HG02852 (cell line): Measurements from ENCODE around the gene MPDZ.
"Not testable (repeated sequence)": the region's sequence is repeated elsewhere in the genome, so short reads cannot be mapped to it uniquely, and the experiment has no call there.

Source experiments
- ATAC-seq: cut with Tn5 transposase; IDR thresholded peaks from one replicate; pipeline ENCODE4 v1.9.1; 2021; ENCODE audit warnings: mild to moderate bottlenecking, moderate library complexity; ENCODE audit not compliant: unreplicated experiment

Gene MPDZ

DNA sequence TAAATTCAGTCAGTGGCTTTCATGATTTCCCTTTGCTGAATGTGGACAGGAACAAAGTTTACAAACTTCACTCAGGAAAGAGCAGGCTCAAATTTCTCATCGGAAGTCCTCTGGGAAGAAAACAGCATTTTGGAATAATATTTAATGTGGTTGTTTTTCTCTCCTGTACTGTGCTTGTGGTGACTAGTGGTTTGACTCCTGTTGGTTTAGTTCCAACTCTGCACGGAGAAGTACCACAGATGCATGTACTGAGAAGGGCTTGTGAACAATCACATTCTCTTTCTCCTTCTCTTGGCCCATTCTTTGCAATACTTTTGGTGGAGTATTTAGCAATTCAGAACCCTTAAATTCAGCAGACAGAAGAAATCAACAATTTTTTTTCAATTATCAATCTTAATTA lies 13.3 kb downstream of the MPDZ start:
- ATAC-seq, result no peak

DNA sequence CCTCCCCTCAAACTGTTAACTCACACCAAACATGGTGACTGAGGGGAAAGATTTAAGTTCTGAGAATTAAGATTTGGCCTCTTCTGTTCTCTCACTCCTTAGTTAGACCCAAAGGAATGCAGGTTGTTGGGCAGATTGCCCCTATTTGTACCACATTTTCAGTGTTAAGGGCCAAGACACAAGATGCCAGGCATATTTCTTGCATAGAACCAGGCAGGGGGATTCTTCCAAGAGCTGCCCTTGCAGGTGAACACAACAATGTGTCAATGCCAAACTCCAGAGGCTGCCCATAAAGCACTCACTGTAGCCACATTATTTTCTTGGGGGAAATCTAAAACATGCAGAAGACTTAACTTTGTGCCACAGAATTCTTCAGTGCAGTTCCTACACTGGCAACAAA lies 14.7 kb downstream of the MPDZ start:
- no peak for ATAC-seq

DNA sequence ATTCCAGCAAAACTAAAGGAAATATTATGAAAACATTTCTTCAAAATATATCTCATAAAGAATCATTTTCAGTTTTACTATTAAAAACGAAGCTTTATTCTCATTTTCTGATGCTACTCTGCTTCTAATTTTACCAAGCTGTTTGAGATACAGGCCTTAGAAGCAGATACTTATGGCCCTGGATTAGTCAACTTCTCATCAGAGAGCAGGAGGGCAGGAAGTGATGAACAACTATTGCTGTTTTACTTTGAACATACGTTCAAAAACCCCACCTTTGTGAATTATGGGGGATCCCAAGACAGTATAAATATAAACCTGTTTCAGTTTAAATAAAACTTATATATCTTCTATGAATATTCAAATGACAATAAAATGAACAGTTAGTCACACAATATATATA lies 16.0 kb downstream of the MPDZ start:
- no peak for ATAC-seq

GRCh38 chr9:13252852-13253251 lies 26.6 kb downstream of the MPDZ start:
- no peak for ATAC-seq

GRCh38 chr9:13244181-13244580 lies 35.3 kb downstream of the MPDZ start:
- no peak for ATAC-seq

DNA sequence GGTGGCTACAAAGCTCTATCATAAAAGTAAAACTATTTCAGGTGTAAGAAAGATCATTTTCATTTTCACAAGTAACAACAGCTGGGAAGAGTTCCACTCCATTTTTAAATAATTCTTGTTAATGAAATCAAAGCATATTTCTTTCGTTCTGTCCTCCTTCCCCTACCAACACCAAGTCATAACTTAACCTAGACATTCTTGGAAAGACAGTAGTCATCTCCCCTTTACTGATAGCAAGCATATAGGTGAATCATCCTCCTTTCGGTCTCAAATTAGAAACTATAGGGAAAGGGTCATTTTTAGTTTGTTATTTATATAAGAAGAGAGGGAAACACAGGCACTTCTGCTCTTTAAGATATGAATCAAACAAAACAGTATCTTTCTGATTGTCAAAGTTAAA lies 38.2 kb downstream of the MPDZ start:
- no peak for ATAC-seq

DNA sequence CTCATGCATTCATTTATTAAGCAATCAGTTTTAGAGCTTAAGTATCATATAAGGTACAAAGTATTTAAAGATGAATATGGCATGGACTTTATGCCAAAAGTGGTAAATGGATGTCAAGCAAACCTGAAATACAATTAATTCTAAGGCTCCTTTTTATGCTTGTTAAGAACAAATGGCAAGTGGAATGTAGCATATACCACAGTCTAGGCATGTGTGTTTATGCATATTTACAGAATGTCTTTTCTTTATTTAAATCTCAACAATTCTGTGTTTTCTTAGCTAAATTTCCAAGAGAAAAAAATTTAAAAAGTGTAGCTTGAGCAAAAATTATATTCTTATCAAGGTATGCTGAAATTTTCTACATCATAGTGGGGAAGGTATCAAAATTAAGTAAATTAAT lies 39.8 kb downstream of the MPDZ start:
- no peak for ATAC-seq

GRCh38 chr9:13239208-13239607 lies 40.3 kb downstream of the MPDZ start:
- ATAC-seq, result no peak

DNA sequence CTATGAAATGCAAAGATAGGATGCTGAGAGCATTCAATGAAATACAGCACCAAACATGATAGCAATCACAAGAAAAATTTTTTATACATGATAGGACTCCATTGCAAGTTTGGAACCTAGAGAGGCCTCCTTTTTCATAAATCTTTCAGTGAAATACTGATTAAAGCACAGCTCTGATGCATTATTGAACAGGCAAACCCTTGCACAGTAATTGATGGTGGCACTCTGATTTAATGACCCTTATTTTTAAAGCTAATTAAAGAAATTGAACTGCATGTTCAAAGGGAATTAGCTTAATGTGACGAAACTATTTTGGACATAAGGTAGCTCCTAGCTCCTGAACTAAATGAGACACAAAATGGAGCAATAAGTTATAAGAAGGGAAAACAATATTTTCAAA lies 44.6 kb downstream of the MPDZ start:
- ATAC-seq, result no peak

DNA sequence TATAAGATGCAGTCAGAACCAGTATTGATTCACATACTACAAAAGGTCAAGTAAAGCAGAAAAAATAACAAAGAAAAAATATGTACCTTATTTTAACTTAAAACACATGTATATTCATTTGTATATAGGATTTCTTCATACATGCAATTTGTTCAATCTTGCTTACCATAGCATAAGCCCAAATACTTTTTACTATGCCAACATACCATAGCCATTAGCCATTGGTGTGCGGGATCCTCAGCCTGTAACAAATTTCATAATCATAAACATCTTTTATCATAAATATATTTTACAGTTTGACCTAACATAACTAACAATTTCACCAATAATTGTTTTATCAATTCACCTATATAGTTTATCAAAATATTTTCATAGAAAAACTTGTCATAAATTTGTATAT lies 51.1 kb downstream of the MPDZ start:
- no peak for ATAC-seq

DNA sequence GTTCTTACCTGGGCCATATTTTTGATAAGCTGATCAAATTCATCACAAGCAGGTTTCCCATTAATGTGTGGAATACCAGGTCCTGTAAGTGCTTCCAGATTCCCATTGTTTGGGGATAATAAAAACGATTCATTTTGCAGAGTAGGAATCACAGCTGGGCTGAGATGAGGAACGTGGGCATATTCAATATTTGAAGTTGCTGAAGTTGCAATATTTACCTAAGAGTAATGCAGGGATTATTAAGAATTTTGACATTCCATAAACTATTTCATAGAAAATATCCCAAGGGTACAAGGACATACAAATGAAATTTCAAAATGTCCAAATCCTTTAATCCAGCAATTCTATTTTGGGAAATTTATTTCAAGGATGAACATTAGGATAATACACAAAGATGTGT lies 55.1 kb downstream of the MPDZ start:
- no peak for ATAC-seq

GRCh38 chr9:13222733-13223132 lies 56.8 kb downstream of the MPDZ start:
- ATAC-seq, result not testable (repeated sequence)

DNA sequence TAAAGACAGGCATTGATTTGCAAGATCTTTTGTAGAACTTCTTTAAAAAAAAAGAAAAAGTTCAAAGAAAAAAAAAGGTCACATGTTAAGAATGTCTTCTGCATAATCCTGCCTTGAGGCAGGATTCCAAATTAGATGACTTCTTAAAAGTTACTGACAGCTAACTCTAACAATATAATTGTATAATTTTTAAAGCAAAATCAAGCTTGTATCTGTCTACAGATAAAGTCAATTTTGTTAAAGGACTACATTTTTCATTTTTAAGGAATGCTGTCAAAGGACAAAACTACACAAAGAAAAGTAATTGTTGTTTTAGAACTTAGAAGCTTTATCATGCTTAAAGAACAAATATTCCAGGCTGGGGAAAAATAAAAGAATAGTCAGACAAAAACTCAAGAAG lies 57.8 kb downstream of the MPDZ start:
- ATAC-seq, result no peak

GRCh38 chr9:13220837-13221236 lies 58.7 kb downstream of the MPDZ start:
- ATAC-seq, result no peak

DNA sequence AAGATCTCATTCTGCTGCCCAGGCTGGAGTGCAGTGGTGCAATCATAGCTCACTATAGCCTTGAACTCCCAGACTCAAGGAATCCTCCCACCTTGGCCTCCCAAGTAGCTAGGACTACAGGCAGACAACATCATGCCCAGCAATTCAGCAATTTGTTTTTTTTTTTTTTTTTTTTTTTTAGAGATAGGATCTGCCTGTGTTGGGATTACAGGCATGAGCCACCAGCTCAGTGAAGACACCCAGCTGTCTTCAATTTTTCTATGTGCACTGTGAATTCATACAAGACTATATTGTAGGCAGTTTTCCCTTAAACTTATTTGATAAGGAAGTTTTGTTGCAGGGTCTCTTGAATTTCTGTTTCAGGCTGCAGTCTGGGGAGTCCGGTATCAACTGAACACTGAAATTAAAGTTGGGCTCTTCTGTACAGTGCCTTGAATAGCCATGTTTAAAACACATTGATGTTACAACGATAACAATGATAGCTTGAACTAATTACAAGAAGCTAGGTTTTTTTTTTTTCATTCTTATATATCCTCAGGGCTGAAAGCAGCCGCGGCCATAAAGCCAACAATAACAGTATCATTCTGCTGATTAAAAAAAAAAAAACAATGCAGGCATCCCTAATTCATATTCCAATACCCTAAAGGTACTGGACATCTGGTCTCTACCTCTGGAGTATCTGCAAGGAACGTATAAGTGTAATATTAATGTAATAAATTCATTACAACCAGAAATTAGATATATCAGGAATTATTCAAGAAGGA lies 63.5 kb downstream of the MPDZ start:
- no peak for ATAC-seq

DNA sequence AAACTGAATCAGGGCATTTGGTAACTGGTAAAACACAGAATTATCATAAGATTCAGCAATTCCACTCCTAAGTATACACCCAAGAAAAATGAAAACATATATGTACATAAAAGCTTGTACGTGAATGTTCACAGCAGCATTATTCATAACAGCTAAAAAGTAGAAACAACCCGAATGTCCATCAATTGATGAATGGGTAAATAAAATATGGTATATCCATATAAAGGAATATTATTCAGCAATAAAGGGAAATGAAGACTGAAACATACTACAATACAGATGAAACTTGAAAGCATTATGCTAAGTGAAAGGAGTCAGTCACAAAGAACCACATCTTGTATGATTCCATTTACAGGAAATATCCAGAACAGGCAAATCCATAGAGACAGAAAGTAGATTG lies 65.5 kb downstream of the MPDZ start:
- ATAC-seq, result no peak

DNA sequence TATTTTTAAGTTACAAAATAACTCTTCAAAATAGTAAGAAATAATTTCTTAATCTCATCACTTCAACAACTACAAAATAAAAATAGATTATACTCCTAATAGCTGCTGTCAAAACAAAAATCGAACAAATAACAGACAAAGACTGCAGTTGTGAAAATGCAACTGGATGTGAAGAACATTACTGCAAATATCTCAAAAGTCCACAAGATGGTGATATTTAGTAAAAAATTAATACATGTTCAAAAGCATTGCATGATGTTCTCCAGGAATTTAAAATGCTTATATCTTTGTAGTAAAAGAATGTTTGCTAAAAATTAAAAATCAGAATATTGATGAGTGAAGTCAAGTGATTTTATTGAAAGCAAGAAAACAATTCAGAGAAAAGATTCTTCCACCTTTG lies 66.2 kb downstream of the MPDZ start:
- no peak for ATAC-seq

DNA sequence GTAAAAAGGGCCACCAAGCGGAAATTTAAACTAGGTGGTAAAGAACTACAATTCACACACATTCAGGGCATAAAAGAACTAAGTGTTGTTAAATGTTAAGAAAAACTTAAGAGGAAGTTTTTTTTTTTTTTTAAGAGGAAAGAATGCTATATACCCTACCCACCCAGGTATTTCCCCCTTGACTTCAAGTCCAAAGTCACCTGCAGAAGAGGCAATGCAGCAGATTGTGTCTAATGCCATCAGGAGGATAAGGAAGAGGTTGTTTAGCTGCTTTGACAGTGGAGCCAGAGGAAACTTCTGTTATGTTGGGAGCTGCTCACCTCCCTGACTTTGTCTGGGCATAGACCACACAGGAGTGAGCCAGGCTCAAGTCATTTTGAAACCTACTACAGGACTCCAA lies 69.2 kb downstream of the MPDZ start:
- no peak for ATAC-seq

DNA sequence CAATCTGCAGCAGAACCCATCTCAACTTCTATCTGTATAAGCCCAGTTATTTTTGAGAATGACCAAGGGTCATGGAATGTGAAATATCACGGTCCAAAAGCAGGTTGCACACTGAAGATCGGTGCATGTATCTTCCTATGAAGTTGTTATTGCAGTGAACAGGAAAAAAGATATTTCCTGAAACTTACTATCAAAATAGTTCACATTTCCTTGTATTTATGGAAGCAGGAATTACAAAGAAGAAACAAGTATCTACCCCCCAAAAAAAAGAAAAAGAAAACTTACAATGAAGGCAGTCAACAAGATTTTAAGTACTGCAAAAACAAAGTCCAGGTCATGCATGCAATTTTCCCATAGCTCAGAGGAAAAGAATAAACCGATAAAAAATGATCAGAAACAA lies 70.0 kb downstream of the MPDZ start:
- ATAC-seq, result no peak

GRCh38 chr9:13205824-13206223 lies 73.7 kb downstream of the MPDZ start:
- no peak for ATAC-seq

GRCh38 chr9:13190040-13190439 lies 89.5 kb downstream of the MPDZ start:
- ATAC-seq, result no peak

DNA sequence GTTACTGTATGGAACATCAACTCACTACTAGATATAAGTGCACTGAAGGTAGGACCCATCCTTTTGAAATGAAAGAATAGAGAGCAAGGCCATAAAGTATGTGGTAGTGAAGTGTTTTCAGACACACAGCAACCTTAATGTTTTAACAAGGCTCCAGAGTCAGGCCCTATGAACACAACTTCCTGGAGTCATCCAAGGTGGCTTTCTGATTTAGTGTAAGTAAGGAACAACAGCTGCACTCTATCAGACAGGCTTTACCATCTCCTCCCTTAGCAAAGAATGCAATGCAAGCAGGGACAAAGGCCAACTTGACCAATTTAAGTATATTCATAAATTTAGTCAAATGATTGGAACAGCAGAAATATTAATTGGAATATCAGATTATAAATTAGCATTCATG lies 90.1 kb downstream of the MPDZ start:
- ATAC-seq, result no peak

- no peak for ATAC-seq
Observed at GRCh38 chr9:13186774-13187173, 92.7 kb downstream of the MPDZ start.
